Measurements from ENCODE around the gene IL24.

IL24 gene

DNA sequence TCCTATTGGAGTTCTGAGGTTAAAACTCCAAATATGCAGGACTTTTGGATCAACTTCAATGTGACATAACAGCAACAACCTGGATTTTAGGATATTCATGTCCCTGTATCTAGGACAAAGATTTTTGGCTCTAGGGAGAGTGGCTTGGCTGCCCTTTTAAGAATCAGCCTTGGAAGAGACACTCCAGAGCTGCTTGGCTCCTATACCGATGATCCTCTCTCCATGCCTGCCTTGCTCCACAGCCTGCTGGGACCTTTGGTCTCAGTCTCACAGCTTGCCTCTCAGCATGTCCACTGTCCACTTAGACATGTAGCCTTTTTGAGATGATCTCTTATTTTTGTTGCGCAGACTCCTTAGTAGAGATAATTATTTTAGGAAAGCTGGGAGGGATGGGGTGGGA lies 29.0 kb downstream of the IL24 start:
- DNase-seq (ENCODE audit: low read depth) = no peak
- no peak for TF ChIP-seq CTCF (IDR thresholded peaks at IDR 0.05; ENCODE audit: low read depth, low read length, missing control alignments)
- no peak overlapping the region for H3K4me3 ChIP-seq (ENCODE audit: low read depth, low read length)

DNA sequence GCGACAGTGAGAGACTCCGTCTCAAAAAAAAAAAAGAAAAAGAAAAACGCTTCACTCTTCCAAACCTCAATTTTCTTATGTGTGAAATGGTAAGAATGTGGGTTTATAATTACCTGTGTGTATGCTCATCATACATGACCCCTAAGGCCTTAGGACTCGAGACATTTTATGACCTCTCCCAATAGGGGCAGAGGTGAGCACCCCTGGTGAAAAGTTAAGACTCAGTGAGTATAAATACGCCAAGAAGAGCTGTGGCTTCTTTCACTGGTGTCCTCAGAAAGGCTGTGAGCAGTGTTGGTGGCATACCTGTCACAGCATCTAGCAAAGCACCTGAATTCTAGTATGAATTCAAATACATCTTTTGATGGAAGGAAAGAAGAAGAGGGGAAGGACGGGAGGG lies 32.3 kb downstream of the IL24 start:
- TF ChIP-seq CTCF (IDR thresholded peaks at IDR 0.05; ENCODE audit: low read depth, low read length, missing control alignments) = peak; percentile 45
- no peak for DNase-seq (ENCODE audit: low read depth)
- peak overlapping the region; percentile 30; the same call in 1 of the 2 replicates for H3K4me3 ChIP-seq (ENCODE audit: low read depth, low read length)

DNA sequence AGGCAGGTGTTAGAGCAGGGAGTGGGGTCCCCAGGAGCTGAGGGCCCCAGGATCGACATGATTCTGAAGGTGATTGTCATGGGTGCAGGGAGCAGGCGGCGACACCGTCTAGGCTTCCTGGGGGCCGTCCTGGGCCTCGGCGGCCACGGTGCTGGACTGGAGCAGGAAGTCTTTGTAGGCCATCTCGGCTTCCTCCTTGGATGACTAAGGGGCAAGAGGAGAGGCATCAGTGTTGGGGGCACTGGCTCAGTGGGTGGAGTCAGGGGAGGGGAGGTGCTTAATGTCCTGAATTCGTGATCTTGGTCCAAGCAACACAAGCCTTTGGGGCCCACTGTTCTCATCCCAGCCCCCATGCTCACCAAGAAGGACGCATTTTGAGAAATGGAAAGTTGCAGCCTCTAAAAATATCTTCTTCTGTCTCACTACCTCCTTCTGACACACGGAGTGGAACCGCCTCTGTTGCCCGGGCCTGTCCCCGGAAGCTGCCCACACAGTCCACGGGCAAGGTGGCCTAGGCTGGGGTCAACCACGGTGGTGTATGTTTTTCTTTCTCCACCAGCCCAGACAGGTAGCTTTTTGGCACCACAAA lies 33.1 kb downstream of the IL24 start:
- peak; percentile 93 for DNase-seq (ENCODE audit: low read depth)
- no peak for TF ChIP-seq CTCF (IDR thresholded peaks at IDR 0.05; ENCODE audit: low read depth, low read length, missing control alignments)
- H3K4me3 ChIP-seq (ENCODE audit: low read depth, low read length) = peak overlapping the region; percentile 30

DNA sequence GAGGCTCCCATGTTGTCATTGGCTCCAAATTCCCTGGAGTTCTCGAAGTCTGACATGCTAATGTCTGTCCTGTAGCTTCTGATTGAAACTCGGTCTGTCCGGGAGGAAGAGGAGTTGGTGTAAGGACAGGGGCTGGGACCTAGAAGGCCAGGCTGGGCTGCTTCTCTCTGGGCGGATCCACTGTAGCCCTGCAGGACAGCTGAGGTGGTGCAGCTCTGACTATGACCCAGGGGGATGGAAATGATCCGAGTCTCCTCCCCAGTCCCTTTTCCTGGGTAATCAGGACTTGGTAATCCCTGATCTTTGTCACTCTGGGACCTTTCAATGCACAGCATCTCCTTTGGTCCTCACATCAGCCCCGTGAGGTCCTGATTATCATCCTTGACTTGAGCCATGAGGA lies 34.5 kb downstream of the IL24 start:
- peak; percentile 51 for TF ChIP-seq CTCF (IDR thresholded peaks at IDR 0.05; ENCODE audit: low read depth, low read length, missing control alignments)
- no peak for DNase-seq (ENCODE audit: low read depth)
- no peak overlapping the region for H3K4me3 ChIP-seq (ENCODE audit: low read depth, low read length)

GRCh38 chr1:206932177-206932576 lies 34.9 kb downstream of the IL24 start:
- no peak for TF ChIP-seq CTCF (IDR thresholded peaks at IDR 0.05; ENCODE audit: low read depth, low read length, missing control alignments)
- DNase-seq (ENCODE audit: low read depth) = no peak
- H3K4me3 ChIP-seq (ENCODE audit: low read depth, low read length) = no peak overlapping the region

GRCh38 chr1:206933333-206933945 lies 36.2 kb downstream of the IL24 start:
- peak; percentile 87 for TF ChIP-seq CTCF (IDR thresholded peaks at IDR 0.05; ENCODE audit: low read depth, low read length, missing control alignments)
- no peak for DNase-seq (ENCODE audit: low read depth)

More at GRCh38 chr1:206933333-206933945, 36.2 kb downstream of the IL24 start:
- H3K4me3 ChIP-seq (ENCODE audit: low read depth, low read length) = no peak overlapping the region
